Mesenteric fat pad (tissue), 1 donor: ENCODE measurements around the gene ESYT3. TPM values are rescaled to one million over a fixed set of nuclear protein-coding genes. Genes with fewer than 3 reads are reported as not detected.
"Not testable (repeated sequence)": the region's sequence is repeated elsewhere in the genome, so short reads cannot be mapped to it uniquely, and the experiment has no call there.

ENCODE experiments used
- DNase-seq: peaks from one replicate; pipeline ENCODE4 v3.0.0-alpha.2; 2020; ENCODE audit warnings: low spot score
- total RNA-seq: library from RNA; stranded (reverse); fragmentation: NEBNext Ultra II Directional; extraction: Animal tissue kit (Norgen Biotek cat#: 25700); gene quantifications from one replicate; pipeline ENCODE4 v1.2.1, GENCODE V29; 2021
- donor health status: DM: yes; HTN: yes; CAD: no.

ESYT3 gene
- total RNA-seq, 1 donor from 2014 or later = 0.19 TPM

DNA sequence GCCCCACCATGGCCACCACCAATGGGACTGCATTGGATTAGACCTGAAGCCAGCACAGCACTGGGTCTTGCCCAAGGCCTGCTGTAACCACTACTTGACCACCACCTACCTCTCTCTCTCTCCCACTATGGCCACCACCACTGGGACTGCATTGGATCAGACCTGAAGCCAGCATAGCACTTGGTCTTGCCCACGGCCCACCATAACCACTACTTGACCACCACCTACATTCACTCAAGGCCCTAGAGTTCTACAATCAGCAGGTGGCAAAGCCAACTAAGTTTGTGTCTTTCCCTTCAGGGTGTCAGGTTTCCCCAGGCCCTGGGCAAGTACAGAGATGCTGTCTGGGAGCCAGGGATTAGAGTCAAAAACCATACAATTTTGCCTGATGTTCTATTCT, 57.6 kb downstream of the ESYT3 start:
- DNase-seq = no peak

DNA sequence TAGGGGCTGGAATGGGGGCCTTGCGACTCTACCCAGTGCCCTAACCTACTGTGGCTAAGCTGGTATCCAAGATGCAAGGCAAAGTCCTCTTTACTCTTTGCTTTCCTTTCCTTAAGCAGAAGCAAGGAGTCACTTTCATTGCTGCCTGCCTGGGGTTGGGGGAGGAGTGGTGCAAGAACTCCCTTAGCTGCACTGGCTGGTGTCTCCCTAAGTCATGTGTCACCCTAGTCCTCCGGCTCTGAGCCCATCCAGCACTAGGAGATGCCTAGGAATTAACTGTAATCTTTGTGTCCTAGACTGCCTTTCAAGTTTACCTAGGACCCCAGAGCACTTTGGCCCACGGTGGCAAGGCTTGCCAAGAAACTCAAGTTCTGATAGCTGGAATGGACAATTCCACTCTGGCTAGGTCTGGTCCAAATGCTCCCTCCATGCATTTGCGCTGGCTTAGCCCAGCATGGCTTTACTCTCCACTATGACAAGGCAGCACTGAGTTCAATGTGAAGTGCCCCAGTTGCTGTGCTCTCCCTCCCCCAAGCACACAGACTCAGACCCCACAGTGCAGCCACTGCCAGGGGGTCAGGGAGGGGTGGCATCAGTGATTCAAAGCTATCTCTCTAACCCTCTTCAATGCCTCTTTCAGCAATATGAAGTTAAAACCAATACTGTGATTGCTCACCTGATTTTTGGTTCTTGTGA, 58.7 kb downstream of the ESYT3 start:
- DNase-seq = no peak

DNA sequence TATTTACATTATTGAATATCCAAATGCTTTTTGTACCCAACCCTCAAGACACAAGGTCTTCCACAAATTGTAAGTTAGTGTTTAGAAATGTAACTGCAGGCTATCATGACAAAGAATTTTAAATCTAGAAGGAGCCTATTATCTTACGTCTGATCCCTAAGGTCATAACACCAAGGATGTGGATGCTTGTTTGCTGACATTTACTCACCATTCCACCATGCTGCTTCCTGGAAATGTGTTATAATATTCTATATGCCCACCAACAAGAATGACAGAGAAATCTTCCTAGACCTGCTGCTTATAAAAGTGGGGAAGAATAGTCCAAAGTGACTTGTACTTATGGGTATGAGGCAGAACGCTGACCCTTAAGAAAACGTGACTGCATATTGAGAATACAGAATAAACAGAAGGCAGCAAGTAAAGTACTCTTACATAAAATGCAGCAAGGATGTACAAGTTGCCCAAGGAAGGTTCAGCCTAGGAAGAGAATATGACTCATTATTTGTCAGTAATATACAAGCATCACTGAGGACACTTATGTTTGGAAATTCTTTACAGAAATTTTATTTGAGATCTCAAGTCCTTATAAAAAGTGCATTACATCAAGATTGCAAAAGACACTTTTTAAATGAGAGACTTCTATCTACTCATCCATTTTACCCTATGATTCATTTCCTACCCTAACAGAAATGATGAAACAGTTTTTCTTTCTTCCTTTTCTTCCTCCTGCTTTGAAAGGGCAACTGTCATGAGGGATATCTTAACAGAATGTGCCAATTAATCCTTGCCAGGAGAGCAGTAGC, 59.6 kb downstream of the ESYT3 start:
- DNase-seq = no peak

GRCh38 chr3:138494607-138494929, 60.2 kb downstream of the ESYT3 start:
- DNase-seq = no peak

DNA sequence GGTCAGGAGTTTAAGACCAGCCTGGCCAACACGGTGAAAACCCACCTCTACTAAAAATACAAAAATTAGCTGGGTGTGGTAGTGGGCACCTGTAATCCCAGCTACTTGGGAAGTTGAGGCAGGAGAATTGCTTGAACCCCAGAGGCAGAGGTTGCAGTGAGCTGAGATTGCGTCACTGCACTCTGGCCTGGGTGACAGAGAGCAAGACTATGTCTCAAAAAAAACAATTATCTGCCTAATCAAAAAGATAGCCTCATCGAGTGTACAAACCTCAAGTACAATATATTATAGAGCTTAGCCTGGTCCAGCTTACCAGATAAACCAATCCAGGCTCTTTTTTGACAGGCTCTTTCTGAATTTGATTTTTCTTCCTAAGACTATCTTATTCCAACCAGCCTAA, 61.2 kb downstream of the ESYT3 start:
- not testable (repeated sequence) for DNase-seq

DNA sequence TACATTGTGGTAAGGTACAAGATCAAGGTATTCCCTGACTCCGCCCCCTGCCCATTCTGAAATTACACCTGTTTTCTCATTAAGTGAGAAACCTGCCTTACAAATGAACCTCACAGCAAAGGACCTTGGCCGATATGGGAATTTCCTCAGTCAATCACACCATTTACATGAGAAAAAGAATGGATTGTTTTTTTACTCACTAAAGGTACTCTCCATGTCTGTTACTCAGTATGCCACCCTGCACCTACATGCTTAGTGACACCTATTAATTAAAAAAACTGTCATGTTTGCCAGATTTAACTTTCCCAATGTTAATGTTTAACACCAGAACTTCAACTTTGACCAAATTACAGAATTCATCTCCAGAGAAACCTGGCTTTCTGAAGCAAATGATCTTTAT, 62.0 kb downstream of the ESYT3 start:
- no peak for DNase-seq

DNA sequence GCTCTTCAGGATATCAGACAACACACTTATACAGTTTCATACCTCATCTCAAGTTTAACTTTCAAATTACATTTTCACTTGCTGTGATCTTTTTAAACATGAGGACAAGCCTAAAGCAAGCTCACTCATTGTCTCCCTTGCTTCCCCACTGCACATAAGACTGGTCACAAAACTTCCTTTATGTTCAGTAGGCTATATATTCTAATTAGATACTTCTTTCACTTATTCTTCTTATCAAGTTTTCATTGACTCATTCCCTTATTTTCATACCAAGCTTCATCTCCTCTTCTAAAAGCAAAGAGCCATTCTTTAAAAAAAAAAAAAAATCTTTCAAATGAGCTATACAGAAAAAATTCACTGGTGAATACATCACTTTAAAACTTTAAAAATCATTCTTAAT, 62.6 kb downstream of the ESYT3 start:
- no peak for DNase-seq

DNA sequence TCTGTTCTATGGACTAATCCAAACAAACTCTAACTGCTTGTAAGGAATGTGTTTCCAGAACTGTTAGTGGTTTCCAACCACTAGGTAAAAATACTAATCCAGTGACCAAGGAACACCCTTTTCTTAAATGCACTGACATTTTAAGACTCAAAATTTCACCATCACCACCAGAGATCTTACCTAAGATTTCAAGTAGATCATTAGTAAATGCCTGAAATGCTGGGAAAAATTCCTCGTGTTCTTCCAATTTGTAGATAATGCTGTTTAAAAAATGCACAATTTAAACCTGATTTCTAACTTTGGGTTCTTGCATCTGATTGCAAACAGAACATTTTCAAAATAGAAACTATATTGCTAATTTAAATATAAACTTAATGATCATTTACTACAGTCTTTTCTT, 63.4 kb downstream of the ESYT3 start:
- no peak for DNase-seq

DNA sequence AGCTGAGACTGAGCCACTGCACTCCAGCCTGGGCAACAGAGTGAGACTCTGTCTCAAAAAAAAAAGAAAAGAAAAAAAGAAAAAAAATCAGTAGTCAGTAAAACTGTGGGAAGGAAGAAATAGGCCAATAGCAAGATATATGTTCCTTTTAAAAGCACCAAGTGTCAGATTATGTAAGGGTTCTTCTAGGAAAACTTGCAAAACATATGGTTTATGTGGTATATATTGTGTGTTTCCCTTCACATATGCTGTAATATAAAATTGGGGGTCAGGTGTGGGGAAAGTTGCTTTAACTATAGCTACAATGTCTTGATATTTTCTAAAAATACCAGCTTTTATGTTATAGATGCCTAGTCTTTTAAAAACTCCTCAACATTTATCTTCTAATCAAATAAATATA, 64.6 kb downstream of the ESYT3 start:
- DNase-seq = no peak

GRCh38 chr3:138507524-138507923, 73.1 kb downstream of the ESYT3 start:
- no peak for DNase-seq

- DNase-seq = no peak
Observed at GRCh38 chr3:138509586-138509985, 75.2 kb downstream of the ESYT3 start.

GRCh38 chr3:138511945-138512344, 77.5 kb downstream of the ESYT3 start:
- no peak for DNase-seq

DNA sequence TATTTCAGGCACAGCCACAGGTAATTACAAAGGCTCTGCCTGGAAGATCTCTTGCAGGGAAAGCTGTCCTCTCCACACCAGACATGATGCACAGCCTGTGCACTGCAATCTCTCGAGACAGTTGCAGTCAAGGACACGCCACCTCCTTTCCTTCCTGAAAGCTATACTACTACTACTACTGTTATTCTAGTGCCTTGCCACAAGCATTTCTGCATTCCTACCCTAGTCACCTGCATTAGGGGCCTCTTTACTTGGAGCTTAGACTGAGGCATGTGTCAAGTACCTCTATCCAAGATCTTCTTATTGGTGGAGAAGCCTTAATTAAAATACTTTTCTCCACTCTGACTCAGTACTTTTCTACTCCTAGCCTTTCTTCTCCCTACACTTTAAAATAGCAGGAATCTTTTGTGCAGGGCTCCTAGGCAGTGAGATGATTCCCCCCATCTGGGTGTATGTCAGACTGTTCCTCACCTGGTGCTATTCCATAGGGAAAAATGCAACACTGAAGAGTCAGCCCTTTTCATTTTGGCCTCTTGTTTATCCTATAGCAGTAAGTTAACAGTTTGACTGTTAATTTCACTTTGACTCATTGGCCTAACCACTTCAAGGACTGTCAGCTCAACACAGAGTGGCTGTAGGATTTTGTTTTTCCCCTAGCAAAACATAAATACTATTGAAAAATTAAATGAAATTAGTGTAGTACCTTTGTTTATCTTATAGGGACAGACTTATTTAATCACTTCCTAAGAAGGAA, 78.9 kb downstream of the ESYT3 start:
- no peak for DNase-seq

GRCh38 chr3:138521445-138521844, 87.0 kb downstream of the ESYT3 start:
- DNase-seq = not testable (repeated sequence)

Other genes starting within 250 kb of the ESYT3 start
- gene ARMC8, start 247.3 kb upstream of the ESYT3 start, total RNA-seq = 102 TPM
- gene NME9, start 104.8 kb upstream of the ESYT3 start, total RNA-seq = not detected
- 232 TPM for gene MRAS, start 86.0 kb upstream of the ESYT3 start, total RNA-seq
- 14.2 TPM for gene CEP70, start 159.6 kb downstream of the ESYT3 start, total RNA-seq
- gene FAIM, start 174.2 kb downstream of the ESYT3 start, total RNA-seq = 20.7 TPM